Measurements from ENCODE around the gene MAB21L4.

The MAB21L4 gene

GRCh38 chr2:240909216-240909974, 13.4 kb upstream of the MAB21L4 start:
- no peak for DNase-seq

- no peak for DNase-seq
Measured at GRCh38 chr2:240906911-240907590, 11.1 kb upstream of the MAB21L4 start.

GRCh38 chr2:240906141-240906910, 10.4 kb upstream of the MAB21L4 start, which contains the start of gene CROCC2:
Gene CROCC2 (plus strand): TSS chr2:240906336. CDS start chr2:240906514, 178 bp downstream.
- no peak for DNase-seq

DNA sequence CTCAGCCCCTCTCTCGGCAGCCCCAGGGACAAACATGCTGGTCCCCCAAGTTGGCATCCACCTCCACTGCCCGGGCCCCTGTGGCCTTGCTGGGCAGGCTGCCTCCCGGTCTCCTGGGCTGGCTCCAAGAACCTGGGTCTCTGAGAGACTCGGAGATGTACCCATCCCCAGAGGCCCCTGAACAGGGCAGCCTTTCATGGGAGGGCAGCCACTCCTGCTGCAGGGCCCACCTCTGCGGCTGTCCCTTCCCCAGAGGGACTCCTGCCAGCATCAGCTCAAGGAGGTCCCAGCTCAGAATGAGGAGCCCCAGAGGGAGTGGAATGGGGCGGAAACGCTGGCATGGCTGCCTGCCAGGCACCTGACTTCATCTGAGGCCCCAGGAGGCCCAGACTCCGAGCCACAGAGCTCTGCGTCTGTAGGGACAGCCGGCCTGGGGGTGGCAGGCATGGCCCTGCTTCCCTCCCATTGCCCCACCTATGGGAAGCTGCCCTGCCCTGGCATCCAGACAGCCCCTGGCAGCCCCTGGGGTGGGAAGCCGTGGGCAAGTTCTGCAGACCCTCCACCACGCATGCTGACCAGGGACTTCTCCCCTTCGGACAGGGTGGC, 9.3 kb upstream of the MAB21L4 start:
- no peak for DNase-seq

DNA sequence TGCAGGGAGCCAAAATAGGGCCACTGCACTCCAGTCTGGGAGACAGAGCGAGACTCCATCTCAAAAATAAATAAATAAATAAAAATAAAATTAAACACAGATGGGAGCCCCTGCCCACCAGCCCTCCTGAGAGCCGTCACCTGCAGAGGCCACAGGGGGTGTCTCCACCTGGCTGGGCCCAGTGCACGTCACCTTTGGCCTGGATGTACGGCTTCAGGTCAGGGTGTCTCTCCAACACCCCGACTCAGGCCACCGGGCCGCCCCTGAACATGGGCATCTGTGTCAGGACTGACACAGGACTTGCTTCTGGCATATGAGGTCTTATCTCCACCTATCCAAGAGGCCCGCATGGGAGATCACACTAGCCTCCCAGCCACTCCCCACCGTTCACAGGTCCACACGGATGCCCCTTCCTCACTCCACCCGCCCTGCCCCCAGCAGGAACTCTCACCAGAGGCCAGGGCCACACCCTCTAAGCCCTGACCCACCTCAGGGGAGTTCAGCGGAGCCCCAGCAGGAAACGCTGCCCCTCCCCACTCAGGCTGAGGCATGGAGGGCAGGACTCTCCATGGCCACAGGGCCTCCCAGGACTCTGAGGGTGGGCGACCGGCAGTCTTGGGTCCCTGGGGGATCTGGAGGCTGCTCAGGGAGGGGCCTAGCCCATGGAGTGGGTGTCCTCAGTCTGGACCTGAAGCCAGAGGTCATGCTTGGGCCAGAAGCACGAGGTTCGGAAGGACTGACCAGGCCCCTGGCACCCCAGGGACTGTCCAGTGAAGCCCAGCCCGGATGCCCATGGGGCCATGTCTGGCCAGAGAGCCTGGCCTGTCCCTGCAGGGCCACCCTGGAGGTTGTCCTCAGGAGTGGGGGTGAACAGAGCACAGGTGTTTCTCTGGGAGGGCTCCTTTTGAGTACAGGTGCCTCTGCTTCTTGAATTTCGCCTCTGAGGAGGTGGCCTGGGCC, 8.5 kb upstream of the MAB21L4 start:
- DNase-seq, result no peak

DNA sequence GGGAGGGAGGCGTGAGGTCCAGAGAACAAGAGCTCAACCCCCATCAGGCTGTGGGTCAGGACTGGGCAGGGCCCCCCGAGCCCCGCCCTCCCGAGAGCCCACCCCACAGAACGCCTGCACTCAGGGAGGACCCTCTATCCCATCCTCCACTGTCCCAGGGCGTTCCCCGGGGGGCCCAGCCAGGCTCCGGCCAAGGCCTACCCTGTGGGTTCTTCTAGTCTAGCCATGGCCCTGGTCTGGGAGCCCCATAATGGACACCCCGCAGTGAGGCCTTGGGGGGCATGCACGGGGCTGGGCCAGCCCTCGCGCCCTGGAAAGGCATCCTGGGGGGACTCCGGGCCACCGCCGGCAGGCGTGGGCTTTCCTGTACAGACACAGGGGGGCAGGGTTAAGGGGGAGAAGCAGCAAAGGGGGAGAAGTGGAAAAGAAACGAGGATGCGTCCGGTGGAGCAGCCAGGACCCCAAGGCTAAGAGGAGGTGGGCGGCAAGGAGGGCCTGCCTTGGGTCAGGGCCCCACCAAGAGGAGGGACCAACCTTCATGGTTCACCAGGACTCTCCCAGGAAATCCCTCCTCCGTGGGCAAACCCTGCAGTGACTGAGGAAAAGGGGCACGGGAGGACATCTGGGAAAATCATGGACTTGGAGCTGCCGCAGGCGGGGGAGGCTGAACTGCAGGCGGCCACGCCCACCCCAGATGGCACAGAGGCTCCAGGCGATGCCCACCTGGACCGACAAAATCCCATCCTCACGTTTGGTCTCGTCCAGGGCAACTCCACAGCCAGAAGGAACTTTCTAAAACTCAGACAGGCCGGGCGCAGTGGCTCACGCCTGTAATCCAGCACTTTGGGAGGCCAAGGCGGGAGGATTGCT, 7.5 kb upstream of the MAB21L4 start:
- no peak for DNase-seq

GRCh38 chr2:240902615-240903041, 6.7 kb upstream of the MAB21L4 start:
- DNase-seq, result no peak

- DNase-seq, result no peak
Measured at GRCh38 chr2:240901986-240902614, 6.1 kb upstream of the MAB21L4 start.

- no peak for DNase-seq
Measured at GRCh38 chr2:240900141-240900860, 4.3 kb upstream of the MAB21L4 start.

- no peak for DNase-seq
Measured at GRCh38 chr2:240899468-240899865, 3.5 kb upstream of the MAB21L4 start.

GRCh38 chr2:240898731-240899467, 2.9 kb upstream of the MAB21L4 start:
- DNase-seq, result no peak

DNA sequence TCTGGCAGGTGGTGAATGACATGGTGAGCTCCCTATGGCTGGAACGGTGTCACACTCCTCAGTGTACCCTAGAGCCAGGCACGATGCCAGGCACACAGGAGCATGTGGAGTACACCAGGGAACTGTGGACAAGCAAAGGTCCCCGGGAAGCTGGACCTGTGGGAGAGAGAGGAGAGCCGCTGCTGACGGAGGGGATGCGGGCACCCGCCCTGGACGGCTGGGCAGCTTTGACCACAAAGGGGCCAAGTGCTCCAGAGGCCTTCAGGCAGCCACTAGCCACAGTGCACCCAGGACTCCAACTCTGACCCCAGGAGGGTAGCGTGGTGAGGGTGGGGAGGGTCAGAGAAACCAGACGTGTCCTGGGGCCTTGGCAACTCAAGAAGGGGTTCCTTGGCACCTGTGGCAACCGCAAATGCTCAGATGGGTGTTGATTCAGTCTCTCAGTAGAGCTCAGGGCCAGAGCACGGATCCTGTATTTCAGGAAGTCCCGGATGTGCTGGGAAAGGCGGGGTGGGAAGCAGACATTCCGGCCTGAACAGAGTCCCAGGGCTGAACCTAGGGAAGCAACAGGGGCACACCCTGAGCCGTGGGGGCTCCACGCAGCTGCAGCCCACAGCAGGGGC, 2.3 kb upstream of the MAB21L4 start:
- no peak for DNase-seq

- DNase-seq, result no peak
Measured at GRCh38 chr2:240896871-240897692, 1.1 kb upstream of the MAB21L4 start.

- no peak for DNase-seq
Measured at GRCh38 chr2:240896394-240896793, 438 bp upstream of the MAB21L4 start.

GRCh38 chr2:240894836-240895558, 959 bp downstream of the MAB21L4 start:
- no peak for DNase-seq

DNA sequence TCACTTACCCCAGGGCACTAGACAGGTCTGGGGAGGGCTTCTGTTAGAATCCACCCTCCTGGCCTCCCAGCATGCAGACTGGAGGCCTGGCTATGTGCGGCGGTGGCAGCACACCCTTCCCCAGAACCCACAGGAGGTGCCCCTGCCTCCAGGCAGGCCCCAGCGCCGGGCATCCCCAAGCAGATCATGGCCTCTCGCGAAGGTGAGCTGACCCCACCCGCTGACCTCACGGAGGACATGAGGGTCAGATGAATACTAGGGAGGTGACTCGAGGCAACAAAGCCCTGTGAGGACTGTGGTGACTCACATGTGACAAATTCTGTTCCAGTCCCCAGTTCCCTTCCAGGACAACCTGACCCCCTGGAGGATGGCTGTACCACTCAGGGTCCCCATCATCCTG, 1.9 kb downstream of the MAB21L4 start:
- DNase-seq, result no peak

GRCh38 chr2:240893363-240893844, 2.6 kb downstream of the MAB21L4 start:
- no peak for DNase-seq
